ENCODE measurements around the gene ARHGAP45. TPM values are rescaled to one million over a fixed set of nuclear protein-coding genes. Genes with fewer than 3 reads are reported as not detected.

Gene ARHGAP45
- total RNA-seq: 1 to 10 TPM in 3 of 4 donors, under 1 TPM in 1; 0.83 to 7.6 (median 3.4) TPM

GRCh38 chr19:1066748-1067340 is at the start of gene ARHGAP45:
Gene ARHGAP45 (plus strand): TSS chr19:1067167. CDS start chr19:1067406, 239 bp downstream.
- Histone ChIP-seq H3K9me3 (no peaks in the 10 kb centered on the region), H3K4me1 (peaks cover 4 to 18% of the 10 kb centered on the region in 2 donors), H3K36me3 (no peaks in the 10 kb centered on the region), H3K27ac (no peak within 1 kb of the TSS), H3K4me3 (peak within 1 kb of the TSS in 3 of 4 donors; percentile 27 to 34 (median 34)), H3K27me3 (peaks cover 51 to 76% (median 62%) of the 10 kb centered on the region in 3 donors)
- in situ Hi-C loops (cut with MboI; ENCODE audit: low sequenced_read_pairs in 4 of 4): no loop called here
- ATAC-seq (no peak), DNase-seq (no peak)
- intact Hi-C loops (cut with DNase I; ENCODE audit: low total_unique reads): no loop called here
- TF ChIP-seq CTCF (IDR thresholded peaks at IDR 0.05 in 4 of 5, conservative IDR thresholded peaks at IDR 0.05 in 1 of 5) (no peak), POLR2A (IDR thresholded peaks at IDR 0.05) (peak in 1 of 2 donors; percentile 10)

GRCh38 chr19:1017906-1018305 is 49.1 kb upstream of the ARHGAP45 start:
- Histone ChIP-seq H3K27me3 (no peaks in the 10 kb centered on the region), H3K9me3 (no peaks in the 10 kb centered on the region), H3K36me3 (peaks cover 0 to 11% of the 10 kb centered on the region in 2 donors), H3K4me3 (peak overlapping the region in 2 of 4 donors; percentile 7 to 27), H3K4me1 (peaks cover 50 to 62% of the 10 kb centered on the region in 2 donors), H3K27ac (peak overlapping the region in 3 of 4 donors; percentile 48 to 57 (median 48))
- intact Hi-C loops (cut with DNase I; ENCODE audit: low total_unique reads): loop anchor here (5.0 kb wide), 1 partner anchor 436 kb away; no protein-coding TSS in a partner anchor
- ATAC-seq (no peak), DNase-seq (no peak)
- TF ChIP-seq CTCF (IDR thresholded peaks at IDR 0.05 in 4 of 5, conservative IDR thresholded peaks at IDR 0.05 in 1 of 5): no peak
- TF ChIP-seq POLR2A (IDR thresholded peaks at IDR 0.05): no peak
- in situ Hi-C loops (cut with MboI; ENCODE audit: low sequenced_read_pairs in 4 of 4): no loop called here

GRCh38 chr19:1018393-1018792 is 48.6 kb upstream of the ARHGAP45 start:
- ATAC-seq: no peak
- peaks cover 0 to 6% of the 10 kb centered on the region in 2 donors for H3K36me3 ChIP-seq
- H3K27me3 ChIP-seq: no peaks in the 10 kb centered on the region
- intact Hi-C loops (cut with DNase I; ENCODE audit: low total_unique reads) (loop anchor here (5.0 kb wide), 1 partner anchor 436 kb away; no protein-coding TSS in a partner anchor), in situ Hi-C loops (cut with MboI; ENCODE audit: low sequenced_read_pairs in 4 of 4) (no loop called here)
- DNase-seq: no peak
- H3K27ac ChIP-seq: peak overlapping the region in 1 of 4 donors; percentile 48
- no peak for TF ChIP-seq CTCF (IDR thresholded peaks at IDR 0.05 in 4 of 5, conservative IDR thresholded peaks at IDR 0.05 in 1 of 5)
- no peak for TF ChIP-seq POLR2A (IDR thresholded peaks at IDR 0.05)
- H3K4me3 ChIP-seq: peak overlapping the region in 1 of 4 donors; percentile 27
- peaks cover 50 to 62% of the 10 kb centered on the region in 2 donors for H3K4me1 ChIP-seq
- no peaks in the 10 kb centered on the region for H3K9me3 ChIP-seq

GRCh38 chr19:1018932-1019615 is 47.9 kb upstream of the ARHGAP45 start:
- Histone ChIP-seq H3K36me3 (no peaks in the 10 kb centered on the region), H3K27me3 (no peaks in the 10 kb centered on the region), H3K4me3 (peak overlapping the region; percentile 86 to 99 (median 90)), H3K4me1 (peaks cover 50 to 62% of the 10 kb centered on the region in 2 donors), H3K9me3 (no peaks in the 10 kb centered on the region), H3K27ac (peak overlapping the region; percentile 40 to 93 (median 89))
- no peak for TF ChIP-seq CTCF (IDR thresholded peaks at IDR 0.05 in 4 of 5, conservative IDR thresholded peaks at IDR 0.05 in 1 of 5)
- no peak for TF ChIP-seq POLR2A (IDR thresholded peaks at IDR 0.05)
- in situ Hi-C loops (cut with MboI; ENCODE audit: low sequenced_read_pairs in 4 of 4): no loop called here
- no peak for ATAC-seq
- intact Hi-C loops (cut with DNase I; ENCODE audit: low total_unique reads): loop anchor here (5.0 kb wide), 1 partner anchor 437 kb away; no protein-coding TSS in a partner anchor
- DNase-seq: no peak

Measured in gastrocnemius medialis (tissue), 4 donors.